Activated CD4-positive, alpha-beta T cell treated with anti-CD3 and anti-CD28 coated beads for 48 hours (primary cell): ENCODE measurements around the gene DPYSL4.

Experiments
- DNase-seq: peaks from one replicate; pipeline ENCODE4 v3.0.0-alpha.2; 2020

The DPYSL4 gene

DNA sequence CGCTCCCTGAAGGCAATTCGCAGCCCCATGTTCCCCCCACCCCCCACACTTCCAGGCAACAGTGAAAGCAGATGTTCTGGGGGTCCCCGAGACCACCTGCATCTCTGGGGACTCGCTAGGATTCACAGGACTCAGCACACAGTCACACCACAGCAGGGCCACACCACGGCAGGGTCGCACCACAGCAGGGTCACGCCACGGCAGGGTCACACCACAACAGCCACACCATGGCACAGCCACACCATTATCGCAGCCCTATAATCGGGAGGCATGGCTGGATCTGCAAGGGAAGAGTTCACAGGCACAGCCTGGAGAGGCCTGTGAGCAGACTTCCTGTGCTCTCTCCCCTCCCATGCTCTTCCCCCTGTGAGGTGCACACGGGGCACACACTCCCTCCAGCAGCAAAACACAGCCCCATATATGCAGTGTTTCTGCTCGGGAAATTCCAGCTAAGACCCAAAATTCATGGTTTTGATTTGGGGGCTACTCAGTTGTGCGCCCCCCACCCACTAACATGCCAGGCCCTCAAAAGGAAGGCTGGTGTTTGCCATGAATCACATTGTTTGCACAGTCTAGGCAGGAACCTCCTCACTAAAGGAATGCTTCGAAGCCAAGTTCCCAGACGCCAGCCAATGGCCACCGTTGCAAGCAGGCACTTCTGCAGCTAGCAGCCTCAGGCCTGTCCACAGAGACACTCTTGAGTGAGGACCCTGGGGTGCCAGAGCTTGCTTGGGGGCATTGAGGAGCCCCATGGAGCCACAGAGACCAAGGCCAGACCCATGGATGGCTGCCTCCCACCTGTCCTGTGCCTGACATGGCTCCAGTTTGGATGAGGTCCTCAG, 7.0 kb upstream of the DPYSL4 start:
- DNase-seq = no peak

DNA sequence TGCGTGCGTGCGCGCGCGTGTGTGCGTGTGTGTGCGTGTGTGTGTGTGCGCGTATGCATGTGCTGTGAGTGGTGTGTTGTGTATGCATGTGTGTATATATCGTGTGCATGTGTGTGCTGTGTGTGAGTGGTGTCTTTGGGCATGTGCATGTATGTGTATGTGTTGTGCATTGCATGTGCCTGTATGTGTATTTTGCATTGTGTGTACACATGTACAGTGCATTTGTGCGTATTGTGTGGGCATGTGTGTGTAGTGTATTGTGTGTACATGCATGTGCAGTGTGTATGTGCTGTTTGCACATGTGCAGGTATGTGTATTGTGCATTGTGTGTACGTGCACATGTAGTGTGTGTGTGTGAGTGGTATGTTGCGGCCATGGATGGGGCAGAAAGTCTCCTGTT, 6.0 kb upstream of the DPYSL4 start:
- DNase-seq = no peak

DNA sequence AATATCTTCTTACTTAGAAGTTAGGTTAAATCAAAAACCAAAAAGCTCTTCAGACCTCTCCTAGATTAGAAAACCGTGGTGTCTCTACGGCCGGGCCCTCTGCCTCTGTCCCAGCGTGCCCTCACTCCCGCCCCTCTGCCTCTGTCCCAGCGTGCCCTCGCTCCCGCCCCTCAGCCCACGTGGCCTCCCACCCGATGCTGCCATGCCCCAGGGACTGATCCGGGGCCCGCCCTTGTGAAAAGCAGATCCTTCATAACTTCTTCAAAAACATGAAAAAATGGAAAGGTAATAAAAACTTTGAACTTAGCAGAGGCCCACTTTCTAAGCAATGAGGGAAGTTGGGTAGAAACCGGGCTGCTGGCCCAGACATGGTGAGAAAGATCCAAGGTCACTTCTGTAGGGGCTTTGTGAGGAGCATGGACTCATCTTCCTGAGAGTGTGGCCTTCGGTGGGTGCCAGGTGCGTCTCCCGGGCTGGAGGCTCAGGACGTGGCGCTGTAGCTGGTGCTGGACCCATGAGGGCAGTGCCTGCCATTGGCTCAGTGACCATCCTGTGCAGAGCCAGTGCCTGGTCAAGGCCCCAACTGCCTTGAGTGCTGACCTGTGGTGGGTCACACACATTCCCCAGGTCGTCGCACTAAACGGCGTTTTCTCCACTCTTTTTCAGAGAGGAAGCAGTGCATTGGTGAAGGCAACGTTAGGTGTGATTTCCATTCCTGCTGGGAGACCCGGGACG, 4.9 kb upstream of the DPYSL4 start:
- no peak for DNase-seq

- DNase-seq = no peak
These were observed 4.2 kb upstream of the DPYSL4 start for GRCh38 chr10:132182591-132182990.

DNA sequence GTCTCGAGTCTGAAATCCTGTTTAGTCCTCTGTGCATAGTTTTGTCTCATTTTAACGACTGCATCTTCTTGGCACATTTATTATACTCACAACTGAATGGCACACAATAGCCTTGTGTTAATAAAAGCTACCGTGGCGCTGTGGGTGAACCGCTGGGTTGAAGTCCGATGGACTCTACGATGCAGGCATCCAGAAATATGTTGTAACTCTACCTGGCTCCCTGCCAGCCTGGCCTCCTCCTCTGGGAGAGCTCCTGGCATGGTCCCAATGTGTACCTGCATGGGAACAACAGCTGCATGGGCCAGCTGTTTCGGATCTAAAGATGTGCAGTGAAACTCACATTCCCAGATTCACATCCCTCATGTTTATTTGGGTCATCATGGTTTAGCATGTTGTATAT, 3.7 kb upstream of the DPYSL4 start:
- DNase-seq = no peak

- no peak for DNase-seq
These were observed 1.7 kb upstream of the DPYSL4 start for GRCh38 chr10:132184816-132185593.

- peak; percentile 75 for DNase-seq
These were observed 904 bp upstream of the DPYSL4 start for GRCh38 chr10:132185601-132186487.

DNA sequence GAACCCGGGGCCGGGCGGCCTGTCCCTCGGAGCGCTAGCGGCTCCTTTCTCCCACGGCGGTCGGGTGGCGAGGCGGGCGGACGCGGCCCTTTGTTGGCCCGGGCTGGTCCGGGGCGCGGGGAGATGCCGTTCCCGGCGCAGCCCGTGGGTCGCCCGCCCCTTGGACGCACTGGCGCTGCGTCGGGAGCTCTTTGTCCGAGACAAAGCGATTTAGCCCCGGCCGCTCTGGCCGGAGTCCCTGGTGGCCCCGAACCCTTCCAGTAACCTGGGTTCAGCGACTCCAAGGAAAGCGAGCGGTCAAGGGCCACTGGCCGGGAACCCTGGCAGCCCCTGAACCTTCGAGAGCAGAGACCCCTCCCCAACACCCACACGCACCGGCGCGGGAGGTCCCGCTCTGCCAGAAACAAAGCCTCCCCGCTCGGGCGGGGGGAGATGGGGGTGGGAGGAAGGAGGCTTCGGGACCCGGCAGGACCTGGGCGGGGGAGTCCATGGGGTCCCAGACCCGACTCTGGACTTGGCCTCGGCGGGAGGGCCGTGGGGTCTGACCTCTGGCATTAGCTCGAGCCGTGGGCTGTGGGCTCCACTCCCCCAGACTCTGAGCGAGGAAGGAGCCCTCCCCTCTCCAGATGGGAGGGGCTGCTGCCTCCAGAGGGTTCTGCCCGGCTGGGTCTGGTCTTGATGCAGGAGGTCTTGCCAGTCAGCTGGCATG, 836 bp downstream of the DPYSL4 start:
- DNase-seq = no peak

- no peak for DNase-seq
These were observed 1.6 kb downstream of the DPYSL4 start for GRCh38 chr10:132188331-132188730.

DNA sequence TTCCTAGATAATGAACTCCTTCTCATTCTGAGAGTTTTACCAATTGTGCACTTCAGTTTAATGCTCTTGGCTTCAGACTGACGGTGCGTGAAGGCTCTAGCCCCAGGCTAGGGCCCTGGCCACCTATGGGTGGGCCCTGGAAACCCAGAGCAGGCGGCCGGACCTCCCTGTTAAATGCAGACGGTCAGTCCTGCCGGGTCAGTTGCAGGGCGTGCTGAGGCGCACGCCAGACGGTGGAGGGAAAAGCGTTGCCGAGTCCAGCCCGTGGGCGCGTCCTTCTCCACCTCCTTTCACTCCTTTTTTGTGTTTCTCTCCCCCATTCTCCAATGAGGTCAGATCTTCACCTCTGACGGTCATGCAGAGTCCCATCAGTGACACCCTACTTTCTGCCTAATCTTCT, 2.3 kb downstream of the DPYSL4 start:
- no peak for DNase-seq

DNA sequence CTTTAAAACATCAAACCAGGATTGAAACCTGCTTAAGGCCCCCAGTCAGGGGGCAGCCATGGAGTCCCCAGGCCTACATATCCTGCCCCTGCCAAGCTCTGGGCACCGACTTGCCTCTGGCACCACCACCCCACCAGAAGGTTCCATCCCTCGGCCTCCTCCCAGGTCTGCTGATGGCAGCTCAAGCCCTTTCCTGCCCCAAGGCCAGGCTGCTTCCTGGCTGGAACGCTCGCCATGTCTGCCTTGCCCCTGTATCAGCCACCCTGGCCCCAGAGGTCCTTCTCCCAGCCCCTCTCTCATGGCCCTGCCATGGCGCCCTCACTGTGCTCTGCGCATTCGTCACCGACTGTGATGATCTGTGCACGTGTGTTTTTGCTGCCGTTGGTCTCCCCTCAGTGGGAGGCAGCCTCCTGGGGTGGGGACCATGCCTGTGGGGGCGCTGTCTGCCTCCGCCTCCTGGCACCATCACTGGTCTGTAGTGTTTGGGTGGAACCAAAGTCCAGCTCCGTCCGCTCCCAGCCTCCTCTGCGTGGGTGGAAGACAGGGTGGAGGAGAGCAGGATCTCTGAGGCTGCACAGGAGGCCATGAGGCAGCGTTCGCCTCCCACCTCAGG, 3.2 kb downstream of the DPYSL4 start:
- no peak for DNase-seq

- DNase-seq = no peak
These were observed 5.6 kb downstream of the DPYSL4 start for GRCh38 chr10:132192076-132192975.

DNA sequence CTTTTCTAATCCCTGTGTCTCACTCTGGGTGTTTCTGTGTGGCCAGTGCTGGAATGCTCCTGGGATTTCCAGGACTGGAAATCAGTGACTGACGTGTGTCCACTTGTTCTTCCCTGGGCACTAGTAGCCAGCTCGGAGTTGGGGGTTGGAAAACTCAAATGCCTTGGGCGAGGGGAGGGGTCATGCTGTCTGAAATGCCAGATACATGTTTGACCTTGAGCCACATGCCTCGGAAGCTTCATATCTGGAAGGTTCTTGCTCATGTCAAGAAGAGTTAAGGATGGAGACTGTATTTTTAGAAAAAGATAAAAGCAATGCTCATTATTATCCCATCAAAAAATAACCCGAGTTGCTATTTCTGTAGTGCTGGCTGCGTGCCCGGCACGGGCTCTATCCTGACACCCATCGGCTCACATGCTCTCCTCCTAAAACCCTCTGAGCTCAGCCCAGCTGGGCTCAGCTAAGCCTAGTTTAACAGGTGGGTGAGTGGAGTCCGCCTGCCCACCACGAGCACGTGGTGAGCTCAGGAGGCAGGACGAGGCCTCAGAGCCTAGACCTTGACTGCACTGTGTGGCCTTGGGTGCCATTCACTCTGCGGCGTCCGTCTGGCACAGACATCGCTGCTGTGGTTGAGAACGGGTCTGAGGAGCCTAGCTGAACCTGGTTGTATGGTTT, 6.4 kb downstream of the DPYSL4 start:
- DNase-seq = no peak

DNA sequence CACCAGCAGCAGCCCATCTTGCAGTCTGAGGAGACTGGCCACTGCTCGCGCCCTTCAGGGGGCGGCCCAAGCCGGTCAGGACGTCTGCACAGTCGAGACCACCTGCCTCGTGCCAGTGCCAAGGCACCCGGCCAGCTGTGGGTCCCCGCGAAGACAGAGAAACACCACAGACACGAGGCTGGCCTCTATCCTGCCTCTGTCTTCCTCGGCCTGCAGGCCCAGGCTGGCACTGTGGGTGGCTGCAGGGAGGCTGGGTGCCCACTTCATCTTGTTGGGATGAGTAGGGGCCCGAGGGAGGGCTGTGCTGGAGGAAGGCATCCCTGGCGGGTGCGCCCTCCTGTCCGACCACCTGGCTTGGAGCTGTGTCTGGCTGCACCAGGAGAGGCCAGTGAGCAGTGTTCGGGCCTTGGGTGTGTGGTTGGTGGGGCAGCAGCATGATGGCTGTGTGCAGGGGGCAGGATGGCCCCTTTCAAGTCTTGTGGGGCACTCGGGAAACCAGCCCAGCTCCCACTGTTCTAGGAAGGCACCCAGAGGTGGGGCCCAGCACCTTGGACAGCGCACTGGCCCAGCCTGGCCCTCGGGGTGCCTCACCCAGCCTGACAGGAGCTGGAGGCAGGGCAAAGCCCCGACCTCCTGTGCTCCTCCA, 7.3 kb downstream of the DPYSL4 start:
- peak; percentile 36 for DNase-seq

DNA sequence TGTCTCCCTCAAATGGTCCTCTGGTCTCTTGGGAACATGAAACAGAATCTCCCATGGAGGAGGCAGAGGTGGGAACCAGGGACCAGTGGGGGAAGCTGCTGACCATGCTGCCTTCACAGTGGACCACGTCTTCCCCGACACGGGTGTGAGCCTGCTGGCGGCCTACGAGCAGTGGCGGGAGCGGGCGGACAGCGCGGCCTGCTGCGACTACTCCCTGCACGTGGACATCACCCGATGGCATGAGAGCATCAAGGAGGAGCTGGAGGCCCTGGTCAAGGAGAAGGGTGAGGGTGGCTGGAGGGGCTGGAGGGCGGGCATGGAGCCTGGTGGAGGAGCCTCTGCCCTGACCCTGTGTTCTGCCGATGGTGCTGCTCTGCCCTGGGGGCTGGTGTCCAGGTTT, 8.0 kb downstream of the DPYSL4 start:
- DNase-seq = no peak

GRCh38 chr10:132195366-132196075, 8.8 kb downstream of the DPYSL4 start:
- DNase-seq = no peak

- DNase-seq = no peak
These were observed 9.7 kb downstream of the DPYSL4 start for GRCh38 chr10:132196178-132197113.
